GM12892 (cell line): ENCODE measurements around the gene PLIN4.

Source experiments
- POLR2A ChIP-seq: IDR thresholded peaks from 2 replicates; pipeline ENCODE4 v1.6.1; 2011; ENCODE audit warnings: low read depth, low read length, control low read depth
- POLR2AphosphoS5 ChIP-seq: IDR thresholded peaks from 2 replicates; pipeline ENCODE4 v1.6.1; 2011; ENCODE audit warnings: low read depth, low read length, control low read depth
- TAF1 ChIP-seq: IDR thresholded peaks from 2 replicates; pipeline ENCODE4 v1.6.1; 2011; ENCODE audit warnings: low read depth, mild to moderate bottlenecking, control low read depth, low read length, borderline replicate concordance

DNA sequence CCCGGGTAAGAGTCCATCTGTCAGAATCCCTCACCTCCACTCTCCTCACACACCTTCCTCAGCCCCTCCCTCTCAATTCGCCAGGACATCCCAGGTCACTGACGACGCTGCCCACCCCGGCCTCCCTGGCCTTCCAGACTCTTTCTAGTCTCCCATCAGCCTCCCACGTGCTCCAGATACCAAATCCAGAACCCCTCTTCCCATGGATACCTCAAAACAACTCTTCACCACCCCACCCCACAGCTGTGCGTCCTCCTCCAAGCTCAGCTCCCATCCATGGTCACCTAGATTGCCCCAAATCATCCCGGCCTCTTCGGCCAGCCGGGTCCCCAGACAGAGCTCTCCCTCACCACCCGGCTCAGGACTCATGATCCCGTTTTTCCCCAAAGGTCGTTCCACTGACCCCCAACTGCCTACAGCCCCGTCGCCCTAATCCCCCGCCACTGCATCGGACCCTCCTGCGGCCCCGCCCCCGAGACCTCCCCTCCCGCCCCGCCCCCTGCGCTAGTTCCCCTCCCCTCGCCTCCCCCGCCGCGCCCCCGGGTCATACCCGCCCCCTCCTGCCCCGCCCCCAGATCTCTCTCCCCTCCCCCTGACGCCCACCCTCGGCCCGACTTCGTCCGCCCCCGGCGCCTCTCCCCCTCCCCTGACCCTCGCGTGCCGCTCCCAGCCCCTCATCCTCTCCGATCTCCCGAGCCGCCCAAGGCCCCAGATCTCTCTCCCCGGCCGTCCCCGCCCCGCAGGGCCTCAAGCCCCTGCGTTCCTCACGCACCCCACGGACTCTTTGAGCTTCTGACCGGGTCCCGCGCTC, 61.2 kb downstream of the PLIN4 start:
- no peak for TF ChIP-seq POLR2A
- TF ChIP-seq POLR2AphosphoS5: no peak
- TF ChIP-seq TAF1: no peak
